T-helper 9 cell (primary cell): ENCODE measurements around the gene LILRA6.
A peak's percentile ranks its signal among the peaks of the same experiment; 100 is the strongest.
"Not testable (repeated sequence)": the region's sequence is repeated elsewhere in the genome, so short reads cannot be mapped to it uniquely, and the experiment has no call there.

ENCODE experiments used
- DNase-seq: peaks from one replicate; pipeline ENCODE4 v3.0.0-alpha.2; 2020

LILRA6 gene

GRCh38 chr19:54206831-54207177 is 35.8 kb downstream of the LILRA6 start:
- no peak for DNase-seq

DNA sequence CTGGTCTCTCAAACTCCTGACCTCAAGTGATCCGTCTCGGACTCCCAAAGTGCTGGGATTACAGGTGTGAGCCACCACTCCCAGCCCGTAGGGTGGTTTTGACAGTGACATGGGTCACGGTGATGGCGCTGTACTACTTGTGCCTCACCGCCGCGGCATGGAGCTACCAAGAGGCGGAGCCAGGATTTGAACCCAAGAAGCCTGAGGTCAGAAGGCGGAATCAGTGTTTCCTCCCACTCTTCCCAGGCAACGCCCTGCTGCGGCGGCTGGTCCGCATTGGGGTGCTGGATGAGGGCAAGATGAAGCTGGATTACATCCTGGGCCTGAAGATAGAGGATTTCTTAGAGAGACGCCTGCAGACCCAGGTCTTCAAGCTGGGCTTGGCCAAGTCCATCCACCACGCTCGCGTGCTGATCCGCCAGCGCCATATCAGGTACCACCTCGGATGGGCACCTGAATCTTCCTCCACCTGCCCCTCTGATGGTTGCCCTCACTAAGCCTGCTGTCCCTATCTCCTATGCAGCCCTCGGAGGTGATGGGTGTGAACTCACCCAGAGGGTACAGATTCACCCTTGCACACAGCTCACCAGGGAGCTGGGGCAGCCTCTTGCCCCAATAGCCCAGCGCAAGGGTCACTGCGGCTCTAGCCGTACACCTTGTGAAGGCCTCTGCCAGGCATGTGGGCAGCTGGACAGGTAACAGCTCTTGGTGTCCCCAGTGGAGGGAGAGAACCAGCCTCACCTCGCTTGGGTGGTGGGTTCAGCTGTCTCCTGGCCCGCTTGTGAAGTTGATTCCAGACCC is 36.4 kb downstream of the LILRA6 start:
- DNase-seq: no peak

GRCh38 chr19:54204767-54205468 is 37.7 kb downstream of the LILRA6 start:
- DNase-seq: no peak

- DNase-seq: no peak
Measured at GRCh38 chr19:54203151-54203611, 39.4 kb downstream of the LILRA6 start.

DNA sequence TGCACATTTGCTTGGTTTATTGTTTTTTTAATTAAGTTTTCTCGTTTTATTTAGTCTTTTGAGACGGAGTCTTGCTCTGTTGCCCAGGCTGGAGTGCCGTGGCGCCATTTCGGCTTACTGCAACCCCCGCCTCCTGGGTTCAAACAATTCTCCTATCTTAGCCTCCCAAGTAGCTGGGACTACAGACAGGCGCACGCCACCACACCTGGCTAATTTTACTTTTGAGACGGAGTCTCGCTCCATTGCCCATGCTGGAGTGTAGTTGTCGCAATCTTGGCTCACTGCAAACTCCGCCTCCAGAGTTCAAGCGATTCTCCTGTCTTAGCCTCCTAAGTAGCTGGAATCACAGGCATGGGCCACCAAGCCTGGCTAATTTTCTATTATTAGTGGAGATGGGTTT is 40.6 kb downstream of the LILRA6 start:
- no peak for DNase-seq

- no peak for DNase-seq
Measured at GRCh38 chr19:54201172-54201701, 41.4 kb downstream of the LILRA6 start.

GRCh38 chr19:54199401-54199800 is 43.2 kb downstream of the LILRA6 start:
- no peak for DNase-seq

GRCh38 chr19:54197121-54197520 is 45.5 kb downstream of the LILRA6 start:
- DNase-seq: no peak

DNA sequence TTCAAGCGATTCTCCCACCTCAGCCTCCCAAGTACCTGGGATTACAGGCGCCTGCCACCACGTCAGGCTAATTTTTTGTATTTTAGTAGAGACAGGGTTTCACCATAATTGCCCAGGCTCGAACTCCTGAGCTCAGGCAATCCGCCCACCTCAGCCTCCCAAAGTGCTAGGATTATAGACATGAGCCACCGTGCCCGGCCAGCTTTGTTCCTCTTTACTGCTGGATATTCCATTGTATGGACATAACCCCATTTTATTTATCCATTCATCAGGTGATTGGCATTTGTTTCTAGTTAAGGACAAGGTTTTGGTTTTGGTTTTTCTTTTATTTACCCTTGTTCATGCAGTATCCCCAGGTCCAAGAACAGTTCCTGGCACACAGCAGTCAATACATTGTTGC is 46.1 kb downstream of the LILRA6 start:
- DNase-seq: no peak

- DNase-seq: not testable (repeated sequence)
Measured at GRCh38 chr19:54194463-54194862, 48.1 kb downstream of the LILRA6 start.

- DNase-seq: no peak
Measured at GRCh38 chr19:54193011-54193410, 49.6 kb downstream of the LILRA6 start.

DNA sequence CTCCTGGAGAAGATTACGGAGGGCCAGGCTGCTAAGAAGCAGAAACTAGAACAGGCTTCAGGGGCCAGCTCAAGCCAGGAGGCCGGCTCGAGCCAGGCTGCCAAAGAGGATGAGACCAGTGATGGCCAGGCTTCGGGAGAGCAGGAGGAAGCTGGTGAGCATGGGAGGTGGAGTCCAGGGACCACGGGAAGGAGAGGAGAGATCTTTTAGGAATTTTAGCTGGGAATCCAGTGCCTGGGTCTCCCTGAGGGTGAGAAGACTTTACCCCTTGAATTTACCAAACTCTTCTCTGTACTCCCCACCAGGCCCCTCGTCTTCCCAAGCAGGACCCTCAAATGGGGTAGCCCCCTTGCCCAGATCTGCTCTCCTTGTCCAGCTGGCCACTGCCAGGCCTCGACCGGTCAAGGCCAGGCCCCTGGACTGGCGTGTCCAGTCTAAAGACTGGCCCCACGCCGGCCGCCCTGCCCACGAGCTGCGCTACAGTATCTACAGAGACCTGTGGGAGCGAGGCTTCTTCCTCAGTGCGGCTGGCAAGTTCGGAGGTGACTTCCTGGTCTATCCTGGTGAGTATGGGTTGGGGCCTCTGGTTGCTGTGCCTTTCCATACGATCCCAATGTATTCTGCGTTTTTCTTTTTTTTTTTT is 50.7 kb downstream of the LILRA6 start:
- no peak for DNase-seq

DNA sequence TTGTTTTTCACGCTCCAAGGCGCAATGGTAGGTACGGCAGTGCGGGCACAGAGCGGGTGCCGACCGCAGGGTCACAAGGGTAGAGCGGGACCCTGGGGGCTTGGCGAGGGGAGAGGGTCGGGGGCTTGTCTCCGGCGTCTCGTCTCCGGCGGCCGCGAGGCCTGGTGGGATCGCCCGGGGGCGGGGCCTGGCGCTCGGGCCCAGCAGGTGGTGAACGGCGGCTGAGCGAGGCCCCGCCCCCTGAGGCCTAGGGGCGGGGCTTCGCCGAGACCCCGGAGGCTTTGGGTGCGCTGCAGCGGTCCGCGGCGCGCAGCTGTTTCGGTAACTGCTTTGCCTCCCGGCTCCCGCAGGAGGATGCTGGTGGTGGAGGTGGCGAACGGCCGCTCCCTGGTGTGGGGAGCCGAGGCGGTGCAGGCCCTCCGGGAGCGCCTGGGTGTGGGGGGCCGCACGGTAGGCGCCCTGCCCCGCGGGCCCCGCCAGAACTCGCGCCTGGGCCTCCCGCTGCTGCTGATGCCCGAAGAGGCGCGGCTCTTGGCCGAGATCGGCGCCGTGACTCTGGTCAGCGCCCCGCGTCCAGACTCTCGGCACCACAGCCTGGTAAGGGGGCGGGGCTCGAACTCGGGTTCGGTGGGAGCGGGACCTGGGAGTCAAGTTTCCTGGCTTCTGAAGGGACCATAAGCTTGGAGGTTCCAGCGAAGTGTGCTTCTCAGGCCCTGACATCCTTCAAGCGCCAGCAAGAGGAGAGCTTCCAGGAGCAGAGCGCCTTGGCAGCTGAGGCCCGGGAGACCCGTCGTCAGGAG is 51.4 kb downstream of the LILRA6 start, which contains the start of gene TSEN34:
Gene TSEN34 (plus strand): TSS at position 298 of the 800 bp plus-strand sequence. CDS start 57 bp downstream, at position 355.
- DNase-seq: peak; percentile 82

DNA sequence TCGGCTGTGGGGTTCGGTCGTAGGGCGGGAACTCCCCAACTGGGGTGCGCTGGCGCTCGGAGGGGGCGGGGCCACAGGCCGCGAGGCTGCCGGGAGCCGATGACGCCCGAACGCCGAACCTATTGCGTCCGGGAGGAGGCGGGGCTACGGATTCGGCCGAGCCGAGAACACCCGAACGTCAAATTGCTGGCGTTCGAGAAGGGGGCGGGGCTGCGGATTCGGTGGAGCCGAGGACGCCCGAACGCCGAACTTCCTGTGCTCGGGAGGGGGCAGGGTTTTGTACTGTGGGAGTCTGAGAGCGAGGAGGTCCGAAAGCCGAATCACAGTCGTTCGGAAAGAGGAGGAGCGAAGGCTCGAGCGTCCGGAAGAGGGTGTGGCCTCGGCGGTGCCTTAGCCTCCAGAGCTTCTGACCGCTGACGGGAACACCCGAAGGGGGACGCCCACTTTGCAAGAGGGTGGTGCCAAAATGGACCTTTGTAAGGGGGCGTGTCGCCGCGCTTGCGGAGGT is 52.0 kb downstream of the LILRA6 start:
- peak; percentile 100 for DNase-seq

- peak; percentile 99 for DNase-seq
Measured at GRCh38 chr19:54189735-54190502, 52.7 kb downstream of the LILRA6 start.

- peak; percentile 52 for DNase-seq
Measured at GRCh38 chr19:54189145-54189734, 53.4 kb downstream of the LILRA6 start, which contains the start of gene MBOAT7. Gene MBOAT7 (minus strand): TSS chr19:54189580. CDS start chr19:54188508, 1,072 bp downstream.

DNA sequence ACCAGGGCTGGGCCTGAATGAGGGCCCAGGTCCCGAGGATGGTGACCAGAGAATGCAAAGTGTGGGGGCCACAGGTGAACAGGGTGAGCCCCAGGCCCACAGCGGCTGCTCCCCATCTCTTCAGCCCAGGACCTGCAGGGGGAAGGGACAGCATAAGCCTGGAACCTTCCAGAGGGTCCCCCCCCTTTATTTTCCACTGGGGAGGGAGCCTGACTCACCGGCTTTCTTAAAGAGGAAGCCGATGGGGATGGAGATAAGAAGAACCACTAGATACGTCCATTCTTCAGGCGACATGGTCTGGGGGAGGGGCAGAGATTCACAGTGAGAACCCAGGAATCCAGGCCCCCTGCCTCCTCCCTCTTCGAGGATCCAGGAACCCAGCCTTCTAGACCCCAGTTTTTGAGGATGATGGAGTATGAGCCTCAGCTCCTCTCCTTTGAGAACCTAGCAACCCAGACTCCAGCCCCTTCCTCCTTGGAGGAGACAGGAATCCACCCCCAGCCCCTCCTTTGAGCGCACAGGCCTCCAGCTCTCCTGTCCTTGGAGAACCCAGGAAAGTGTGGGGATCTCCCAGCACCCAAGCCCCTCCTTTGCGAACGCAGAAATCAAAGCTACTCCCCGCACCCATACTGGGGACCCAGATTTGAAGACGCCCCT is 54.2 kb downstream of the LILRA6 start:
- peak; percentile 50 for DNase-seq

DNA sequence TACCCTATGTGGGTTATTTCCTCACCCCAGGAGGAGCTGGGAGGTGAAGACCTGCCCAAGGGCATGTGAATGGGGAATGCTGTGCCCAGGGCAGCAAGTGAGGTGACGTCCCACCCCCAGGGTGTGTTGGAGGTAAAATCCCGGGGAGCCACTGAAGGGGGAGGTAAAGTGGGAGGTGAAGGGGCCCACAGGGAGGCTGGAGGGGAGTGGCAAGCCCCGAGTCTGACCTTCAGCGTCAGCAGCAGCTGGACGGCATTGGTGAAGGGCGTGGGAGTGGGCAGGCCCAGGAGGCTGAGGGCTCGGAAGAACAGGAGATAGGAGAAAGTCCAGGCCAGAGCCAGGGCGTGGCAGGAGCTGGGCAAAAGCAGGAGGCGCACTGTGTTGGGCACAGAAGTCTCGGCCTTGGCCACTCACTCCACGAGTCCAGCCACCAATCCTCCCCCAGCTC is 55.6 kb downstream of the LILRA6 start:
- DNase-seq: no peak
